GM23338 (cell line): ENCODE measurements around the gene FLYWCH1.

ENCODE experiments used
- ETS1 ChIP-seq: IDR thresholded peaks from 2 replicates; pipeline ENCODE4 v1.6.1; 2016; ENCODE audit warnings: antibody characterized with exemption
- EZH2 ChIP-seq: fragments of 200-600 bp; sonication (generic); IDR thresholded peaks from one replicate; pipeline ENCODE4 v1.8.0; 2017; ENCODE audit warnings: antibody characterized with exemption, mild to moderate bottlenecking, low read depth; ENCODE audit not compliant: unreplicated experiment
- POLR2AphosphoS5 ChIP-seq: IDR thresholded peaks from 2 replicates; pipeline ENCODE4 v1.6.1; 2016; ENCODE audit warnings: antibody characterized with exemption, low read depth
- ZNF114 ChIP-seq: fragments of 250-450 bp; sonication (Bioruptor Pico); IDR thresholded peaks from 2 replicates; pipeline ENCODE4 v1.5.0; 2020; ENCODE audit warnings: mild to moderate bottlenecking, moderate library complexity
- TF ChIP-seq, protein P1 (sequence below), 2 experiments: fragments of 200-600 bp in 1 of 2; sonication (generic) in 1 of 2; conservative IDR thresholded peaks; 2 replicates each; pipeline versions ENCODE4 v1.5.1 to v1.6.1; 2016 to 2017; ENCODE audit warnings: antibody characterized with exemption in 2 of 2, low read depth in 2 of 2, mild to moderate bottlenecking in 2 of 2, moderate library complexity in 1 of 2
- TF ChIP-seq, protein P2 (sequence below): IDR thresholded peaks from one replicate; pipeline ENCODE4 v1.6.1; 2018; ENCODE audit warnings: antibody characterized with exemption; ENCODE audit not compliant: unreplicated experiment

DNA sequence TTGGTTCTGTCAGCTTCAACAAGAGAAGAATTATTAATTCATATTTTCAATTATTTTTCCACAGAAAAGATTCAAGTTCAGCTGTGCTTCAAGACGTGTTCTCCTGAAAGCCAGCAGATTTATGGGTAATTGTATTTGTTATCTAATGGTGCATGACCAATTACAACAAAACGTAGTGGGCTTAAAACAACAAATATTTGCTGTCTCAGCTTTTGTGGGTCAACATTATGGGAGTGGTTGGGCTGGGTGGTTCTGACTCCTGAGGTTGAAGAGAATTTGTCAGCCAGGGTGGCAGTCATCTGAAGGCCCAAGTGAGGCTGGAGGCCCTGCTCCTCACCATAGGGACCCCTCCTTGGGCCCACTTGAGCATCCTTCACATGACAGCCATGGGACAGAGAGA lies 28.2 kb downstream of the FLYWCH1 start:
- TF ChIP-seq, protein P1, sequence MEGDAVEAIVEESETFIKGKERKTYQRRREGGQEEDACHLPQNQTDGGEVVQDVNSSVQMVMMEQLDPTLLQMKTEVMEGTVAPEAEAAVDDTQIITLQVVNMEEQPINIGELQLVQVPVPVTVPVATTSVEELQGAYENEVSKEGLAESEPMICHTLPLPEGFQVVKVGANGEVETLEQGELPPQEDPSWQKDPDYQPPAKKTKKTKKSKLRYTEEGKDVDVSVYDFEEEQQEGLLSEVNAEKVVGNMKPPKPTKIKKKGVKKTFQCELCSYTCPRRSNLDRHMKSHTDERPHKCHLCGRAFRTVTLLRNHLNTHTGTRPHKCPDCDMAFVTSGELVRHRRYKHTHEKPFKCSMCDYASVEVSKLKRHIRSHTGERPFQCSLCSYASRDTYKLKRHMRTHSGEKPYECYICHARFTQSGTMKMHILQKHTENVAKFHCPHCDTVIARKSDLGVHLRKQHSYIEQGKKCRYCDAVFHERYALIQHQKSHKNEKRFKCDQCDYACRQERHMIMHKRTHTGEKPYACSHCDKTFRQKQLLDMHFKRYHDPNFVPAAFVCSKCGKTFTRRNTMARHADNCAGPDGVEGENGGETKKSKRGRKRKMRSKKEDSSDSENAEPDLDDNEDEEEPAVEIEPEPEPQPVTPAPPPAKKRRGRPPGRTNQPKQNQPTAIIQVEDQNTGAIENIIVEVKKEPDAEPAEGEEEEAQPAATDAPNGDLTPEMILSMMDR (conservative IDR thresholded peaks at IDR 0.05; ENCODE audit: low read depth in 2 of 2) = no peak
- TF ChIP-seq POLR2AphosphoS5 (no peak), ETS1 (no peak), EZH2 (no peak), ZNF114 (CRISPR knock-in tag) (no peak)
- TF ChIP-seq, protein P2, sequence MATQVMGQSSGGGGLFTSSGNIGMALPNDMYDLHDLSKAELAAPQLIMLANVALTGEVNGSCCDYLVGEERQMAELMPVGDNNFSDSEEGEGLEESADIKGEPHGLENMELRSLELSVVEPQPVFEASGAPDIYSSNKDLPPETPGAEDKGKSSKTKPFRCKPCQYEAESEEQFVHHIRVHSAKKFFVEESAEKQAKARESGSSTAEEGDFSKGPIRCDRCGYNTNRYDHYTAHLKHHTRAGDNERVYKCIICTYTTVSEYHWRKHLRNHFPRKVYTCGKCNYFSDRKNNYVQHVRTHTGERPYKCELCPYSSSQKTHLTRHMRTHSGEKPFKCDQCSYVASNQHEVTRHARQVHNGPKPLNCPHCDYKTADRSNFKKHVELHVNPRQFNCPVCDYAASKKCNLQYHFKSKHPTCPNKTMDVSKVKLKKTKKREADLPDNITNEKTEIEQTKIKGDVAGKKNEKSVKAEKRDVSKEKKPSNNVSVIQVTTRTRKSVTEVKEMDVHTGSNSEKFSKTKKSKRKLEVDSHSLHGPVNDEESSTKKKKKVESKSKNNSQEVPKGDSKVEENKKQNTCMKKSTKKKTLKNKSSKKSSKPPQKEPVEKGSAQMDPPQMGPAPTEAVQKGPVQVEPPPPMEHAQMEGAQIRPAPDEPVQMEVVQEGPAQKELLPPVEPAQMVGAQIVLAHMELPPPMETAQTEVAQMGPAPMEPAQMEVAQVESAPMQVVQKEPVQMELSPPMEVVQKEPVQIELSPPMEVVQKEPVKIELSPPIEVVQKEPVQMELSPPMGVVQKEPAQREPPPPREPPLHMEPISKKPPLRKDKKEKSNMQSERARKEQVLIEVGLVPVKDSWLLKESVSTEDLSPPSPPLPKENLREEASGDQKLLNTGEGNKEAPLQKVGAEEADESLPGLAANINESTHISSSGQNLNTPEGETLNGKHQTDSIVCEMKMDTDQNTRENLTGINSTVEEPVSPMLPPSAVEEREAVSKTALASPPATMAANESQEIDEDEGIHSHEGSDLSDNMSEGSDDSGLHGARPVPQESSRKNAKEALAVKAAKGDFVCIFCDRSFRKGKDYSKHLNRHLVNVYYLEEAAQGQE = no peak
